DOHH2 (cell line): ENCODE measurements around the gene KIF1B.

Source experiments
- H3F3A ChIP-seq: fragments of 200-600 bp; sonication (generic), shearing (Covaris generic); 2 replicates; pipeline ENCODE4 v1.6.0; 2016; ENCODE audit warnings: antibody characterized with exemption, mild to moderate bottlenecking; ENCODE audit not compliant: control insufficient read depth, insufficient read depth
- H3K27ac ChIP-seq: fragments of 200-600 bp; sonication (generic); 2 replicates; pipeline ENCODE4 v1.5.1; 2014; ENCODE audit warnings: low read depth, mild to moderate bottlenecking, low read length, moderate library complexity
- H3K27me3 ChIP-seq: fragments of 200-600 bp; sonication (generic); 2 replicates; pipeline ENCODE4 v1.6.1; 2014; ENCODE audit warnings: mild to moderate bottlenecking, low read length, mixed read lengths; ENCODE audit not compliant: control insufficient read depth
- H3K36me3 ChIP-seq: fragments of 200-600 bp; sonication (generic); 2 replicates; pipeline ENCODE4 v1.6.1; 2014; ENCODE audit warnings: mild to moderate bottlenecking, low read length, moderate library complexity, mixed read lengths; ENCODE audit not compliant: control insufficient read depth
- H3K4me1 ChIP-seq: fragments of 200-600 bp; sonication (generic); 2 replicates; pipeline ENCODE4 v1.6.1; 2014; ENCODE audit warnings: mild to moderate bottlenecking, low read length, mixed read lengths; ENCODE audit not compliant: control insufficient read depth
- H3K4me2 ChIP-seq: fragments of 200-600 bp; sonication (generic); 2 replicates; pipeline ENCODE4 v1.6.0; 2014; ENCODE audit warnings: mild to moderate bottlenecking, low read length, moderate library complexity
- H3K4me3 ChIP-seq: fragments of 200-600 bp; sonication (generic); 2 replicates; pipeline ENCODE4 v1.5.1; 2014; ENCODE audit warnings: mild to moderate bottlenecking, low read length, mixed read lengths
- H3K79me2 ChIP-seq: fragments of 200-600 bp; sonication (generic); 2 replicates; pipeline ENCODE4 v1.6.1; 2014; ENCODE audit warnings: mild to moderate bottlenecking, low read length, mixed read lengths; ENCODE audit not compliant: control insufficient read depth
- H3K9me2 ChIP-seq: fragments of 200-600 bp; sonication (generic); replicated peaks from 2 replicates; pipeline ENCODE4 v1.6.1; 2014; ENCODE audit warnings: mild to moderate bottlenecking, low read length, mixed read lengths; ENCODE audit not compliant: control insufficient read depth
- H3K9me3 ChIP-seq: fragments of 200-600 bp; sonication (generic); 2 replicates; pipeline ENCODE4 v1.6.1; 2014; ENCODE audit warnings: antibody characterized with exemption, low read length, mixed read lengths; ENCODE audit not compliant: control insufficient read depth, insufficient read depth
- H4K20me1 ChIP-seq: fragments of 200-600 bp; sonication (generic); 2 replicates; pipeline ENCODE4 v1.6.0; 2014; ENCODE audit warnings: low read depth, mild to moderate bottlenecking, antibody characterized with exemption, low read length, moderate library complexity; ENCODE audit not compliant: control insufficient read depth, insufficient read depth
- EZH2phosphoT487 ChIP-seq: fragments of 200-600 bp; sonication (generic); IDR thresholded peaks from 2 replicates; pipeline ENCODE4 v1.6.1; 2017; ENCODE audit warnings: borderline replicate concordance, mild to moderate bottlenecking, antibody characterized with exemption, low read length, moderate library complexity, mixed read lengths
- TF ChIP-seq, protein P1 (sequence below): fragments of 200-600 bp; sonication (generic); IDR thresholded peaks from one replicate; pipeline ENCODE4 v1.5.1; 2014; ENCODE audit warnings: antibody characterized with exemption, mild to moderate bottlenecking, low read depth, low read length; ENCODE audit not compliant: poor library complexity, severe bottlenecking

Gene KIF1B

DNA sequence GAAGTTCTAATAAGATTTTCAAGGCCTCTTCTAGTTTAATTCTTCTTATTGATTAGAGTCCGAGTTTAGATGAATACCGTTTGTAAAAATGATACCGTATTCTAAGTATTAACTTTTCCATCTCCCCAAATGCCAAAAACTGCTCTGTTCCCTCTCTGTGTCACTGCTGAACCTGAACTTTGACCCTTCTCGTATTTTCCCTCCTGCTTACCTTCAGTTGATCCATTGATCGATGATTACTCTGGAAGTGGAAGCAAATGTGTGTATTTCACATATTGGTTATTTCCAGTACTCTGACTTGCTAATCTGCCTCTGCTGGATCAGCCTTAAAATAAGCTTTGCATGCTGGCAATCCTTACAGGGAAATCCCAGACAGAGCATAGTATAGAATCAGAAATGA is 68.5 kb downstream of the KIF1B start:
- Histone ChIP-seq H3K36me3 (no peaks in the 10 kb centered on the region), H3K4me1 (no peaks in the 10 kb centered on the region), H3K4me2 (no peak overlapping the region), H3K27me3 (no peaks in the 10 kb centered on the region), H3K79me2 (no peaks in the 10 kb centered on the region), H3K9me3 (no peaks in the 10 kb centered on the region), H4K20me1 (no peaks in the 10 kb centered on the region), H3K27ac (no peak overlapping the region), H3K9me2 (no peaks in the 10 kb centered on the region), H3F3A (no peaks in the 10 kb centered on the region), H3K4me3 (no peak overlapping the region)
- TF ChIP-seq, protein P1, sequence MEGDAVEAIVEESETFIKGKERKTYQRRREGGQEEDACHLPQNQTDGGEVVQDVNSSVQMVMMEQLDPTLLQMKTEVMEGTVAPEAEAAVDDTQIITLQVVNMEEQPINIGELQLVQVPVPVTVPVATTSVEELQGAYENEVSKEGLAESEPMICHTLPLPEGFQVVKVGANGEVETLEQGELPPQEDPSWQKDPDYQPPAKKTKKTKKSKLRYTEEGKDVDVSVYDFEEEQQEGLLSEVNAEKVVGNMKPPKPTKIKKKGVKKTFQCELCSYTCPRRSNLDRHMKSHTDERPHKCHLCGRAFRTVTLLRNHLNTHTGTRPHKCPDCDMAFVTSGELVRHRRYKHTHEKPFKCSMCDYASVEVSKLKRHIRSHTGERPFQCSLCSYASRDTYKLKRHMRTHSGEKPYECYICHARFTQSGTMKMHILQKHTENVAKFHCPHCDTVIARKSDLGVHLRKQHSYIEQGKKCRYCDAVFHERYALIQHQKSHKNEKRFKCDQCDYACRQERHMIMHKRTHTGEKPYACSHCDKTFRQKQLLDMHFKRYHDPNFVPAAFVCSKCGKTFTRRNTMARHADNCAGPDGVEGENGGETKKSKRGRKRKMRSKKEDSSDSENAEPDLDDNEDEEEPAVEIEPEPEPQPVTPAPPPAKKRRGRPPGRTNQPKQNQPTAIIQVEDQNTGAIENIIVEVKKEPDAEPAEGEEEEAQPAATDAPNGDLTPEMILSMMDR, result no peak
- TF ChIP-seq EZH2phosphoT487, result no peak

- Histone ChIP-seq H3F3A (no peaks in the 10 kb centered on the region), H3K9me3 (no peaks in the 10 kb centered on the region), H3K27ac (no peak overlapping the region), H3K4me3 (no peak overlapping the region), H3K9me2 (no peaks in the 10 kb centered on the region), H3K36me3 (no peaks in the 10 kb centered on the region), H3K27me3 (no peaks in the 10 kb centered on the region), H3K4me1 (no peaks in the 10 kb centered on the region), H4K20me1 (no peaks in the 10 kb centered on the region), H3K4me2 (no peak overlapping the region), H3K79me2 (no peaks in the 10 kb centered on the region)
- TF ChIP-seq, protein P1, result no peak
- TF ChIP-seq EZH2phosphoT487, result no peak
These were observed 70.3 kb downstream of the KIF1B start for GRCh38 chr1:10280439-10281350.

DNA sequence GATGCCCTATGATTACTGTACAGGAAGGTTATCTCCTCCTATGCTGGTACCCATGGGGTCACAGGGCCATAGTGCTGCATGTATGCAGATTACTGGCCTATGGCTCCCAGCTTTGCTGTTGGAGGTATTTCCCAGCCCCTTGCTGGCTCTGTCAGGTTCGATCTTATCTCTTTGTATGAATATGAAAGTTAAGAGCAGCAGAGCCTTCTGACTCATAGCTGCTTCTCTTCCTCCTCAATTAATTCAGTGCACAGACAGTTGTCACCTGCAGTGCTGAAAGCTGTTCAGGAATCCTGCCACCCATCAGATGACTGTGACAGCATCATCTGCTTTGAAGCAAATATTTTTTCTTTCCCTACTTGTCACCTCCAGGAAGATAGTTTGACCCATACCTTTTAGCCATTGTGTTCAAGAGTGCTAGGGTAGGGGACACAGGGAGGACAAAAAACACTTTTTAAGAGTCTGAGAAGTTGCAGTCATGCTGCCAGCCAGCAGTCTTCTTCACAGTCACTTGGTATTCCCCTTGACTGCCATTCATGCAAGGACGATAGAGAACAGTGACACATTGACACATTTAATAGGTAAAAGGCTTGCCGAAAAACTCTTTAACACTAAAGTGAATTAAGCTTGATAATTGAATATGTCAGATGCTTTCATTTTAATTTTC is 73.1 kb downstream of the KIF1B start:
- no peak overlapping the region for H3K4me2 ChIP-seq
- no peaks in the 10 kb centered on the region for H3K9me2 ChIP-seq
- H3K4me3 ChIP-seq, result no peak overlapping the region
- no peak overlapping the region for H3K27ac ChIP-seq
- no peaks in the 10 kb centered on the region for H3F3A ChIP-seq
- H3K9me3 ChIP-seq, result no peaks in the 10 kb centered on the region
- H3K4me1 ChIP-seq, result no peaks in the 10 kb centered on the region
- peaks cover 2% of the 10 kb centered on the region; the same call in 1 of the 2 replicates for H4K20me1 ChIP-seq
- H3K27me3 ChIP-seq, result no peaks in the 10 kb centered on the region
- TF ChIP-seq EZH2phosphoT487, result no peak
- TF ChIP-seq, protein P1, result no peak
- no peaks in the 10 kb centered on the region for H3K79me2 ChIP-seq
- no peaks in the 10 kb centered on the region for H3K36me3 ChIP-seq
